HepG2 (cell line): ENCODE data around the gene SLC45A3. TPM values are rescaled to one million over a fixed set of nuclear protein-coding genes. Genes with fewer than 3 reads are reported as not detected.

Experiments
- ATAC-seq: fragments of 200-7000 bp; cut with Tn5 transposase; 3 replicates; pipeline ENCODE4 v1.9.1; 2020; ENCODE audit warnings: mild to moderate bottlenecking, moderate library complexity
- BruUV-seq: library from RNA; stranded (reverse); fragments of 400-500 nt; replicated peaks from 2 replicates; lab custom pipeline; 2021; lab: Mats Ljungman, UMichigan
- CTCF ChIA-PET: fragments of 300-600 bp; formaldehyde crosslinking; extraction: SDS; loops from one replicate; lab custom pipeline; 2021; ENCODE audit warnings: low total read pairs, inconsistent platforms, low intra/inter-chr PET ratio; lab: Yijun Ruan, JAX
- POLR2A ChIA-PET: fragments of 350-600 bp; sonication (Branson Sonifier 250); formaldehyde crosslinking; loops from one replicate; lab custom pipeline; 2020; ENCODE audit warnings: antibody characterized with exemption, inconsistent platforms; lab: Yijun Ruan, JAX
- DNase-seq: peaks from one replicate; pipeline ENCODE4 v3.0.0-alpha.2; 2015; ENCODE audit warnings: low spot score
- FAIRE-seq: peaks from 3 replicates; lab custom pipeline; 2011; peaks lifted over from hg19 to GRCh38; lab: Jason Lieb, UNC
- H2AFZ ChIP-seq: one replicate; pipeline ENCODE4 v1.6.1; 2011; ENCODE audit warnings: low read length, inconsistent platforms
- H3K27ac ChIP-seq: fragments of 300-600 bp; 3 replicates; pipeline ENCODE4 v1.8.0; 2011; ENCODE audit warnings: mixed run types, mild to moderate bottlenecking, mixed read lengths, low read length, inconsistent platforms; ENCODE audit not compliant: insufficient read depth; ENCODE audit errors: extremely low read length
- H3K27me3 ChIP-seq, 2 experiments: fragments of 200-600 bp in 1 of 2; 2 replicates in 1 of 2; 3 replicates in 1 of 2; pipeline versions ENCODE4 v1.6.0 to v1.8.0; 2011; ENCODE audit warnings: low read length in 2 of 2, mild to moderate bottlenecking in 2 of 2, moderate library complexity in 2 of 2, inconsistent platforms in 1 of 2; ENCODE audit not compliant: insufficient read depth in 2 of 2, control insufficient read depth in 1 of 2
- H3K36me3 ChIP-seq, 2 experiments: fragments of 200-600 bp in 1 of 2; replicated peaks in 1 of 2; 2 replicates in 1 of 2; 3 replicates in 1 of 2; pipeline versions ENCODE4 v1.5.1 to v1.8.0; 2011; ENCODE audit warnings: low read length in 2 of 2, inconsistent platforms in 1 of 2; ENCODE audit not compliant: insufficient read depth in 2 of 2, control insufficient read depth in 1 of 2
- H3K4me1 ChIP-seq: 2 replicates; pipeline ENCODE4 v1.5.1; 2012; ENCODE audit warnings: low read length, inconsistent platforms; ENCODE audit not compliant: insufficient read depth
- H3K4me2 ChIP-seq: 2 replicates; pipeline ENCODE4 v1.6.0; 2011; ENCODE audit warnings: low read depth, low read length, inconsistent platforms
- H3K4me3 ChIP-seq, 3 experiments: fragments of 200-600 bp in 1 of 3; sonication (generic), shearing (Covaris generic) in 1 of 3; replicated peaks in 1 of 3; 2 replicates each; pipeline ENCODE4 v1.5.1; 2011 to 2016; ENCODE audit warnings: low read length in 3 of 3, inconsistent platforms in 2 of 3, low read depth in 2 of 3, mild to moderate bottlenecking in 2 of 3, control low read depth in 1 of 3, mixed read lengths in 1 of 3; ENCODE audit not compliant: insufficient read depth in 1 of 3
- H3K79me2 ChIP-seq: one replicate; pipeline ENCODE4 v1.6.1; 2011; ENCODE audit warnings: low read length, inconsistent platforms; ENCODE audit not compliant: insufficient read depth
- H3K9ac ChIP-seq: 2 replicates; pipeline ENCODE4 v1.6.0; 2011; ENCODE audit warnings: mild to moderate bottlenecking, low read depth, low read length, inconsistent platforms; ENCODE audit not compliant: insufficient read depth
- H3K9me3 ChIP-seq: 2 replicates; pipeline ENCODE4 v1.5.1; 2012; ENCODE audit warnings: mild to moderate bottlenecking, low read length
- H4K20me1 ChIP-seq: 2 replicates; pipeline ENCODE4 v1.6.0; 2011; ENCODE audit warnings: inconsistent platforms, mild to moderate bottlenecking, low read length, moderate library complexity; ENCODE audit not compliant: insufficient read depth
- CCAR2 ChIP-seq: fragments of 200-400 bp; formaldehyde crosslinking; optimal IDR thresholded peaks from 2 replicates; pipeline ENCODE3; 2018; ENCODE audit warnings: low read depth, mild to moderate bottlenecking, low read length, moderate library complexity
- CHD4 ChIP-seq: fragments of 200-600 bp; sonication (generic); IDR thresholded peaks from 2 replicates; pipeline ENCODE4 v1.7.0; 2017; ENCODE audit warnings: mild to moderate bottlenecking, low read length, borderline replicate concordance
- FOSL2 ChIP-seq: sonication (generic); formaldehyde crosslinking; IDR thresholded peaks from 2 replicates; pipeline ENCODE4 v1.4.0; 2020; ENCODE audit warnings: missing genetic modification reagents
- FOXK2 ChIP-seq: fragments of 450-650 bp; IDR thresholded peaks from 2 replicates; pipeline ENCODE4 v1.6.1; 2016
- KDM1A ChIP-seq: IDR thresholded peaks from 2 replicates; pipeline ENCODE4 v1.6.1; 2016; ENCODE audit warnings: missing compliant biosample characterization
- KLF15 ChIP-seq: sonication (generic); formaldehyde crosslinking; IDR thresholded peaks from 2 replicates; pipeline ENCODE4 v1.8.1; 2023; ENCODE audit warnings: borderline replicate concordance, mild to moderate bottlenecking, inconsistent platforms, missing genetic modification reagents, mixed read lengths
- MXI1 ChIP-seq: IDR thresholded peaks from 3 replicates; pipeline ENCODE4 v1.6.1; 2012; ENCODE audit warnings: low read depth, low read length, inconsistent platforms, borderline replicate concordance
- NR2F2 ChIP-seq: IDR thresholded peaks from 2 replicates; pipeline ENCODE4 v1.6.1; 2012; ENCODE audit warnings: low read depth, inconsistent platforms, borderline replicate concordance
- SAFB2 ChIP-seq: sonication (generic); formaldehyde crosslinking; IDR thresholded peaks from 2 replicates; pipeline ENCODE4 v1.5.1; 2020; ENCODE audit warnings: missing genetic modification reagents, low read depth, mild to moderate bottlenecking, borderline replicate concordance
- SRSF9 ChIP-seq: fragments of 200-400 bp; formaldehyde crosslinking; IDR thresholded peaks from 2 replicates; pipeline ENCODE4 v1.6.1; 2018; ENCODE audit warnings: borderline replicate concordance, mild to moderate bottlenecking, low read depth, low read length; ENCODE audit not compliant: insufficient read depth, poor library complexity, severe bottlenecking
- YY1 ChIP-seq: IDR thresholded peaks from 2 replicates; pipeline ENCODE4 v1.6.1; 2011; ENCODE audit warnings: low read length, low read depth, moderate library complexity, mild to moderate bottlenecking; ENCODE audit not compliant: insufficient read depth, insufficient replicate concordance
- ZBTB1 ChIP-seq: sonication (generic); formaldehyde crosslinking; IDR thresholded peaks from 2 replicates; pipeline ENCODE4 v1.4.0; 2020; ENCODE audit warnings: missing genetic modification reagents, borderline replicate concordance
- ZMAT3 ChIP-seq: sonication (generic); formaldehyde crosslinking; conservative IDR thresholded peaks from 2 replicates; pipeline ENCODE4 v1.7.0; 2021; ENCODE audit warnings: missing genetic modification reagents
- ZNF138 ChIP-seq: sonication (generic); formaldehyde crosslinking; IDR thresholded peaks from 2 replicates; pipeline ENCODE4 v1.5.0; 2020; ENCODE audit warnings: mild to moderate bottlenecking, low read depth, missing genetic modification reagents
- ZNF180 ChIP-seq: sonication (generic); formaldehyde crosslinking; IDR thresholded peaks from 2 replicates; pipeline ENCODE4 v1.4.0; 2020; ENCODE audit warnings: low read depth, missing genetic modification reagents, borderline replicate concordance
- ZNF232 ChIP-seq: sonication (generic); formaldehyde crosslinking; IDR thresholded peaks from 2 replicates; pipeline ENCODE4 v1.4.0; 2020; ENCODE audit warnings: missing genetic modification reagents, borderline replicate concordance
- ZNF614 ChIP-seq: IDR thresholded peaks from 2 replicates; pipeline ENCODE4 v1.6.1; 2018; ENCODE audit warnings: missing biosample characterization, missing genetic modification reagents, inconsistent platforms, borderline replicate concordance
- ZNF782 ChIP-seq: sonication (generic); formaldehyde crosslinking; IDR thresholded peaks from 2 replicates; pipeline ENCODE4 v1.4.0; 2020; ENCODE audit warnings: missing genetic modification reagents, mild to moderate bottlenecking, borderline replicate concordance
- ZNF788 ChIP-seq: sonication (generic); formaldehyde crosslinking; IDR thresholded peaks from 2 replicates; pipeline ENCODE4 v1.5.0; 2020; ENCODE audit warnings: mild to moderate bottlenecking, missing genetic modification reagents, borderline replicate concordance
- ZSCAN21 ChIP-seq: sonication (generic); formaldehyde crosslinking; IDR thresholded peaks from 2 replicates; pipeline ENCODE4 v1.8.0; 2022; ENCODE audit warnings: mild to moderate bottlenecking, missing genetic modification reagents, moderate library complexity, borderline replicate concordance
- WGBS: methylation state at CpG from one replicate; pipeline ENCODE4 v1.1.6; 2017; ENCODE audit warnings: low lambda C conversion rate; 5-methylcytosine and 5-hydroxymethylcytosine counted together
- in situ Hi-C: cut with HindIII; loops from 2 replicates; pipeline ENCODE4 v1.10.0; 2017; ENCODE audit warnings: low pct_unique_long_range_greater_than_20kb; ENCODE audit not compliant: extremely low pct_ligation_motif_present
- intact Hi-C: fragments of 100-400 bp; cut with micrococcal nuclease; formaldehyde crosslinking; loops from one replicate; pipeline ENCODE4 v1.10.0; 2022; ENCODE audit not compliant: unreplicated experiment
- polyA plus RNA-seq, 8 experiments: library from polyadenylated mRNA; depleted of rRNA in 3 of 8; stranded (reverse) in 7 of 8; unstranded in 1 of 8; fragments of >200 nt; fragmentation: Illumina TruSeq in 4 of 8; extraction: Trizol in 4 of 8; gene quantifications; 2 replicates each; pipeline versions ENCODE4 v1.2.1 to v1.2.3, GENCODE V29; 2011 to 2016; ENCODE audit warnings: low read depth in 4 of 8, missing spikeins in 1 of 8, mixed read lengths in 1 of 8; ENCODE audit not compliant: insufficient read depth in 1 of 8
- total RNA-seq, 5 experiments: library from RNA; depleted of rRNA; stranded (reverse); fragments of >200 nt; fragmentation: Illumina TruSeq; extraction: Trizol; gene quantifications; 2 replicates each; pipeline ENCODE4 v1.2.3, GENCODE V29; 2016; ENCODE audit warnings: low read depth in 1 of 5
- TF ChIP-seq, protein P1 (sequence below): sonication (generic); formaldehyde crosslinking; IDR thresholded peaks from 2 replicates; pipeline ENCODE4 v1.8.0; 2022; ENCODE audit warnings: missing genetic modification reagents, low read depth, mild to moderate bottlenecking, borderline replicate concordance
- TF ChIP-seq, protein P2 (sequence below): sonication (generic); formaldehyde crosslinking; IDR thresholded peaks from 2 replicates; pipeline ENCODE4 v1.4.0; 2020; ENCODE audit warnings: low read depth, missing genetic modification reagents

SLC45A3 gene
- total and polyA plus RNA-seq, 2 of the 13 experiments (the other 11 are each of a cell fraction or from before 2014, with no cell fraction given): 3.4 to 4.1 TPM

GRCh38 chr1:205623646-205624045 lies 56.7 kb downstream of the SLC45A3 start (continued):
- TF ChIP-seq MXI1: no peak
- TF ChIP-seq CCAR2: no peak
- no peak for TF ChIP-seq KDM1A (CRISPR knock-in tag)
- TF ChIP-seq ZNF788: no peak
- no peak for TF ChIP-seq ZNF180 (CRISPR knock-in tag)
- TF ChIP-seq ZNF614 (CRISPR knock-in tag): no peak
- TF ChIP-seq, protein P1, sequence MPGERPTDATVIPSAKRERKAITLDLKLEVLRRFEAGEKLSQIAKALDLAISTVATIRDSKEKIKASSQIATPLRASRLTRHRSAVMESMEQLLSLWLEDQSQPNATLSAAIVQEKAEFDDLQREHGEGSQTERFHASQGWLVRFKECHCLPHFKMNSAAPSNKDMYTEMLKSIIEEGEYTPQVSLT: no peak
- no peak for TF ChIP-seq SRSF9
- TF ChIP-seq KLF15 (CRISPR knock-in tag): no peak

- H3K9me3 ChIP-seq: no peaks in the 10 kb centered on the region
- in situ Hi-C loops: no loop called here
- H2AFZ ChIP-seq: no peak overlapping the region
- H4K20me1 ChIP-seq: peaks cover 6% of the 10 kb centered on the region; the same call in 1 of the 2 replicates
- CTCF ChIA-PET: no interaction called here
- intact Hi-C loops: no loop called here
- POLR2A ChIA-PET: no interaction called here
- H3K4me1 ChIP-seq: peaks cover 24% of the 10 kb centered on the region
- H3K27ac ChIP-seq: no peak overlapping the region
- FAIRE-seq (no peak), DNase-seq (no peak), ATAC-seq (no peak)
- peaks cover 15% of the 10 kb centered on the region for H3K79me2 ChIP-seq
- no peak overlapping the region for H3K4me3 ChIP-seq
- TF ChIP-seq ZBTB1 (CRISPR knock-in tag) (no peak), ZMAT3 (CRISPR knock-in tag) (no peak), ZSCAN21 (CRISPR knock-in tag) (no peak), FOSL2 (CRISPR knock-in tag) (no peak), ZNF138 (no peak), FOXK2 (no peak), SAFB2 (CRISPR knock-in tag) (no peak), ZNF232 (CRISPR knock-in tag) (no peak), ZNF782 (CRISPR knock-in tag) (no peak), CHD4 (no peak), YY1 (no peak), NR2F2 (no peak)
- TF ChIP-seq, protein P2, sequence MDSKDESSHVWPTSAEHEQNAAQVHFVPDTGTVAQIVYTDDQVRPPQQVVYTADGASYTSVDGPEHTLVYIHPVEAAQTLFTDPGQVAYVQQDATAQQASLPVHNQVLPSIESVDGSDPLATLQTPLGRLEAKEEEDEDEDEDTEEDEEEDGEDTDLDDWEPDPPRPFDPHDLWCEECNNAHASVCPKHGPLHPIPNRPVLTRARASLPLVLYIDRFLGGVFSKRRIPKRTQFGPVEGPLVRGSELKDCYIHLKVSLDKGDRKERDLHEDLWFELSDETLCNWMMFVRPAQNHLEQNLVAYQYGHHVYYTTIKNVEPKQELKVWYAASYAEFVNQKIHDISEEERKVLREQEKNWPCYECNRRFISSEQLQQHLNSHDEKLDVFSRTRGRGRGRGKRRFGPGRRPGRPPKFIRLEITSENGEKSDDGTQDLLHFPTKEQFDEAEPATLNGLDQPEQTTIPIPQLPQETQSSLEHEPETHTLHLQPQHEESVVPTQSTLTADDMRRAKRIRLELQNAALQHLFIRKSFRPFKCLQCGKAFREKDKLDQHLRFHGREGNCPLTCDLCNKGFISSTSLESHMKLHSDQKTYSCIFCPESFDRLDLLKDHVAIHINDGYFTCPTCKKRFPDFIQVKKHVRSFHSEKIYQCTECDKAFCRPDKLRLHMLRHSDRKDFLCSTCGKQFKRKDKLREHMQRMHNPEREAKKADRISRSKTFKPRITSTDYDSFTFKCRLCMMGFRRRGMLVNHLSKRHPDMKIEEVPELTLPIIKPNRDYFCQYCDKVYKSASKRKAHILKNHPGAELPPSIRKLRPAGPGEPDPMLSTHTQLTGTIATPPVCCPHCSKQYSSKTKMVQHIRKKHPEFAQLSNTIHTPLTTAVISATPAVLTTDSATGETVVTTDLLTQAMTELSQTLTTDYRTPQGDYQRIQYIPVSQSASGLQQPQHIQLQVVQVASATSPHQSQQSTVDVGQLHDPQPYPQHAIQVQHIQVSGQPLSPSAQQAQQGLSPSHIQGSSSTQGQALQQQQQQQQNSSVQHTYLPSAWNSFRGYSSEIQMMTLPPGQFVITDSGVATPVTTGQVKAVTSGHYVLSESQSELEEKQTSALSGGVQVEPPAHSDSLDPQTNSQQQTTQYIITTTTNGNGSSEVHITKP (CRISPR knock-in tag): no peak
- H3K9ac ChIP-seq: no peak overlapping the region
- no peaks in the 10 kb centered on the region for H3K27me3 ChIP-seq
- no peak overlapping the region for H3K4me2 ChIP-seq
- peaks cover 17 to 62% of the 10 kb centered on the region in 2 experiments for H3K36me3 ChIP-seq
- WGBS: 88% methylated on average over 6 of the region's 6 CpGs
- TSS peak; percentile 23 for BruUV-seq
Measured at GRCh38 chr1:205620269-205620668, 60.0 kb downstream of the SLC45A3 start.
